Measurements from ENCODE around the gene FBXW5.

FBXW5 gene

DNA sequence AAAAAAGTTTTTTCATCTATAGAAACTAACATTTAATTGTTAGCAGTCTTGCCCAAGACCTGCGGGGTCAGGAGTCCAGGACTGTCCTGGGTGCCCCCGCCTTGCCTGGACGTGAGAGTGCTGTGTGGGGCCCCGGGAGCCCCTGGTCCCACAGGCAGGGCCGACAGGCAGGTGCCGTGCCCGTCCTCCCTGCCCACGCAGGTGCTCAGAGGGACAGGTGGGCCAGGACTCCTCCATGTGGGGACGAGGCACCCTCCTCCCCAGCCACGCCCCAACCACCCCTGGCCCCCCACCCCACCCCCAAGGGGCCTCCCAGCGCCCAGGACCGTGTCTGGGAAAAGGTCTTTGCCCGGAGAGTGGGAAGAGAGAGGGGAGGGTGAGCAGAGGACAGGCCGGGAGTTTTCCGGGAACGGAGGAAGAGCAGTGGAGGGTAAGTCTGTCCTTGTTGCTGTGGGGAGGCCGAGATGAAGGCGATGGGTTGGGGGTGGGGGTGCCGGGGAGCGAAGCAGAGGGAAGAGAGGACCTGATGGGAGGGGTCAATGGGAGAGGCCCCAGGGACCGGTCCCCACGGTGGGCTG lies 4.8 kb upstream of the FBXW5 start:
- no peak for DNase-seq (ENCODE audit: low spot score)

DNA sequence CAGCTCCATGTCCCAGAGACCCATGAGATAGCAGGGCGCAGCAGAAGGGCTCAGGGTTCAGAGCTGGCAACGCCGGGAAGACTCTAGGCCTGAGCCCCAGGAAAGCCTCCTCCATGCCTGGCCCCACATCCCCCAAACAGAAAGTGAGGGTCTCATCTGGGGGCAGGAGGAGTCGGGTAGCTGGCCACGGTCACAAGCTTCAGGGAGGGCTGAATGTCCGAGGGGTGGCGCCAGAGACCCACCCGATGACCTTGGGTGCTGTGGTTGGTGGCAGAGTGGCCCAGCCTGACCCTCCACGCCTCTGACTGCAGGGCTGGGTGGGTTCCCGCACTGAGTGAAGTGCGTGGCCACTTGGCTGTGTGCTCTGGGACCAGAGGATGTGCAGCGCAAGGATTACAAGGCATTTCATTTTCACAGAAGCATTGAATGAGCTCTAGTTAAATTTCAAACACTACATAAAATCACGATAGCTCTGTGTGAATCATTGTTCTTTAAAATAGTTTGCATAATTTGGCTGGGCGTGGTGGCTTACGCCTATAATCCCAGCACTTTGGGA lies 3.5 kb upstream of the FBXW5 start:
- DNase-seq (ENCODE audit: low spot score): no peak

DNA sequence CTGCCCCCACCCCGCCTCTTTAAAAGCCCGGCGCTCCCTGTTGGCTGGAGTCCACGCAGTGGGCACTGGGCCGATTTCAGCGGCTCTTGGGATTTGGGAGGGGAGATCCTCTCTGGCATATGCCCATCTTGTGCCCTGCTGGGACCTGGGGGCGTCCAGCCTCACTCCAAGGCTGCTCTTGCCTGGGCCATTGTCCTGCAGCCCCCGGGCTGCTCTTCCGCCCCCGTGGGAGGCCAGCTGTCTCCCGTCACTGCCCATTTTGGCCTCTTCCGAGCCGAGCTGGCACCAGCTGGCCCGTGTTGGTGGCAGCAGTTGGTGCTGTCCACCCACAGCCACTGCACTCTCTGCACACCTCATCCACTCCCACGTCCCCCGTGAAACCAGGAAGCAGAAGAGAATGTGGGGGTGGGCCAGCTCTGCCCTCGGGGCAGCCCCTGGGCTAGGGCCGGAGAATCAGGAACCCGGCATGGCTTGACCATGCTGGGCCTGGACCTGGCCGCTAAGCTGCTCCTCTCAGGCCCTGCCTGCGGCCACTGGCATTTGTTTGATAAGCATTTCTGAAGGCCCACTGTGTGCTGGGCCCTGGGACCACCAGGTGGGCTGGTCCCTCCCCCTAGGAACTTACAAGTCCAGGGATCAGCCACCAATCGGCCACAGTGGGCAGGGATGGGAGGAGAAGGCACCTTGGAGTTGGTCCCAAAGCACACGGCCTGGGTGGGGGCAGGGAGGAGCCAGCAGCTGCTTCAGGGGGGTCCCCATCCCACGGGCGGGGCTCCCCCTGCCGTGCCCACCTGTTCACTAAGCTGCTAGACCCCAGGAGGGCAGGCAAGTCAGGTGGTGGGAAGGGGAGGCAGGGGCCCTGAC lies 2.7 kb upstream of the FBXW5 start:
- DNase-seq (ENCODE audit: low spot score): no peak

DNA sequence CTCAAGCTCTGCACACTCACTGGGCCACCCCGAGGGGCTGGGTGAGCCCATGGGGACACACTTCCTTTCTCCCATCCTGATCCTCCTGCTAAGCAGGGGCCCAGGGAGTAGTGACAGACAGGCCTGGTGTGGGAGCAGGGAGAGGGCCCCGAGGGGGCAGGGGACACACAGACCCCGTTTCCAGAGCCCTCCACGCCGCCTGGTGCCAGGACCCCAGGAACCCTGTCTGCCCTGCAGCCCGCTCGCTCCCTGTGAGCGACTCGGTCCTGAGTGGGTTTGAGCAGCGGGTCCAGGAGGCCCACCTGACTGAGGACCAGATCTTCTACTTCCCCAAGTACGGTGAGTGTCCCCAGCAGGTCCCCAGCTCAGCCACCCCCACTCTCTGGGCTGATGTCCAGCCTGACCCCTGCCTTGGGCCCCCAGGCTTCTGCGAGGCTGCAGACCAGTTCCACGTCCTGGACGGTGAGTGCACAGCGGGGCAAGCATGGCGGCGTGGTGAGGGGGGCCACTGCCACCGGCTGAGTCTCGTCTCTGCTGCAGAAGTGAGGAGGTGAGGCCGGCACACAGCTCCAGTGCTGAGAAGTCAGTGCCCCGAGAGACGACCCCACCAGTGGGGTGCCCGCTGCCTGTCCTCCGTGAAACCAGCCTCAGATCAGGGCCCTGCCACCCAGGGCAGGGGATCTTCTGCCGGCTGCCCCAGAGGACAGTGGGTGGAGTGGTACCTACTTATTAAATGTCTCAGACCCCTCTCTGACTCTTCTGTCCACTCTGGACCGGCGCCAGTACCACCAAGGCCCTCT lies 1.9 kb upstream of the FBXW5 start:
- no peak for DNase-seq (ENCODE audit: low spot score)

DNA sequence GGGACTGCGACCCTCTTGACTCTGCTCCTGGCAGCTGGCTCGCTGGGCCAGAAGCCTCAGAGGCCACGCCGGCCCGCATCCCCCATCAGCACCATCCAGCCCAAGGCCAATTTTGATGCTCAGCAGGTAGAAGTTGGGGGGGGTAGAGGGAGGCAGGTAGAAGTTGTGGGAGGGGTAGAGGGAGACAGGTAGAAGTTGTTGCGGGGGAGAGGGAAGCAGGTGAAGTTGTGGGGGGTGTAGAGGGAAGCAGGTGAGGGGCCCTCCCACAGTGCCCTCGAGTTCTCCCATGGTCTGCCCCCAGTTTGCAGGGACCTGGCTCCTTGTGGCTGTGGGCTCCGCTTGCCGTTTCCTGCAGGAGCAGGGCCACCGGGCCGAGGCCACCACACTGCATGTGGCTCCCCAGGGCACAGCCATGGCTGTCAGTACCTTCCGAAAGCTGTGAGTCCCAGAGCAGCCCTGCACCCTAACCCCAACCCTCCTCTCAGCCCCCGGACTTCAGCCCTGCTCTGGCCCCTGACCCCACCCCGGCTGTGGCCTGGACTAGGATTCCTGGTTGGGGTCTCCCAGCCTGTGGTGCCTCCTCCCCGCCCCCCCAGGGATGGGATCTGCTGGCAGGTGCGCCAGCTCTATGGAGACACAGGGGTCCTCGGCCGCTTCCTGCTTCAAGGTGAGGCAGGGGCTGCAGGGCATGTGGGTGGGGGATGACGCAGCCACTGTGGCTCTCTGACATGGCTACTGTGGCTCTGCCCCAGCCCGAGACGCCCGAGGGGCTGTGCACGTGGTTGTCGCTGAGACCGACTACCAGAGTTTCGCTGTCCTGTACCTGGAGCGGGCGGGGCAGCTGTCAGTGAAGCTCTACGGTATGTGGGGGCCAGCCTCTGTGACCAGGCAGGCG lies 1.0 kb upstream of the FBXW5 start:
- DNase-seq (ENCODE audit: low spot score): no peak

DNA sequence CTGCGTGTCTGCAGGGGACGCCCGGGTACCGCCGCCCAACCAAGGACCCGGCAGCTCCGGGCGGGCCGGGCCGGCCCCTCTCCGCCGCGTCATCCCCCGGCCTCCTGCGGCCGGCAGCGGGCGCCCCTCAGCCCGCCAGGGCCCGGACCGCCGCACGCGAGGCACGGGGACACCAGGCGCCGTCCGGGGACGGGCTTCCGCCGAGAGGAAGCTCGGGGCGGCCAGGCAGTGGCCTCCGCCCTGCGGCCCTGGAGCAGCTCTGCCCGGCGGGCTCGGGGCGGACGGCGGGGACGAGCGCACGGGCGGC lies 373 bp downstream of the FBXW5 start:
- DNase-seq (ENCODE audit: low spot score): no peak

DNA sequence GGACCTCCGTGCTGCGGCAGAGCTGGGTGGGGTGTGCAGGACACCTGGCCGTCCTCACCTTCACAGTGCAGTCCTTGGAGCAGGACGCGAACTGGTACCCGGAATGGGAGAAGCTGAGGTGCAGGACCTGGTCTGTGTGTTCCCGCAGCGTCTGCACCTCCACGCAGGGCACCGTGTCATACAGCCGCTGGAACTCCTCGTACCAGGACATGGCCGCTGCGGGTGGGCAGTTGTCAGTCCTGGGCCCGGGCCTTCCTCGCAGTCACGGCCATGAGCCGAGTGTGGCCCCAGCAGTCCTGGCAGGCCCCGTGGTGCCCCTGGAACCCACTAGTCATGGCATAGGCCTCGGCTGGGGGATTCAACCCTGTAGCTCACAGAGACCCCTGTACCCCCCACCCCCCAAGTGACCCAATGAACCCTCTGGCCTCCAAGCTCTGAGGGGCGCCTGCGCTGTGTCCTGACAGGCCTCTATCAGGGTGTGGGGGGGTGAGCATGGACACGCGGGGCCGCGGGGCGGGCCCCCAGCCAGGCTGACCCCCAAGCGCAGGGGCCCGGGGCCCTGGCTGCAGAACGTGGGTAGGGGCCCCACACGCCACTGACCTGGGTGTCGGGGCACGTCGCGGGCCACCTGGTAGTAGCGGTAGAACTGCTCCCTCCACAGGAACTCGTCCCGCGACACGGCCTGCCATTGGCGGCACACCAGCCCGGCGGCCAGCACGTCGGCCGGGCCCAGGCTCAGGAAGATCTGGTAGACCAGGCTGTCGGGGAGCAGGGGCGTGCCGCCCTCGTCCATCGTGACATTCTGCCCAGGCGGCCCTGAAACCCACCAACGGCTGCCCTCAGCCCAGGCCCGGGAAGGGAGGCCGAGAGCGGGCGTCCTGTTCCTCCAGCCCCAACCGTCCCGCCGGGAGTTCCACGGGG lies 987 bp downstream of the FBXW5 start:
- peak; percentile 73 for DNase-seq (ENCODE audit: low spot score)

DNA sequence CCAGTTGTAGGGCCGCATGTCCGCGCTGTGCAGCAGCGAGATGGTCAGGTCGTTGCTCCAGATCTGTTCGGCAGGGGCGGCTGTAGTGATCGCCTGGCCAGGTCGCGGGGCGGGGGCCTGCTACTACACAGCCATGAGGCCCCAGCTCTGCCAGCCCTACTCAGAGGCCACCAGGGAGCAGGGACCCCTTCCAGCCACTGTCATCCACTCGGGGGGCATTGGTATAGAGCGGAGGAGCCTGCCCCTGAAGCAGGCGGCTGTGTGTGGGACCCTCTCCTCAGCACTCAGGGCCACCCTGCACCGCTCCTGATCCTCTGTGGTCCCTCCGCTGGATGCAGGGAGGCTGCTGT lies 1.7 kb downstream of the FBXW5 start:
- DNase-seq (ENCODE audit: low spot score): no peak

DNA sequence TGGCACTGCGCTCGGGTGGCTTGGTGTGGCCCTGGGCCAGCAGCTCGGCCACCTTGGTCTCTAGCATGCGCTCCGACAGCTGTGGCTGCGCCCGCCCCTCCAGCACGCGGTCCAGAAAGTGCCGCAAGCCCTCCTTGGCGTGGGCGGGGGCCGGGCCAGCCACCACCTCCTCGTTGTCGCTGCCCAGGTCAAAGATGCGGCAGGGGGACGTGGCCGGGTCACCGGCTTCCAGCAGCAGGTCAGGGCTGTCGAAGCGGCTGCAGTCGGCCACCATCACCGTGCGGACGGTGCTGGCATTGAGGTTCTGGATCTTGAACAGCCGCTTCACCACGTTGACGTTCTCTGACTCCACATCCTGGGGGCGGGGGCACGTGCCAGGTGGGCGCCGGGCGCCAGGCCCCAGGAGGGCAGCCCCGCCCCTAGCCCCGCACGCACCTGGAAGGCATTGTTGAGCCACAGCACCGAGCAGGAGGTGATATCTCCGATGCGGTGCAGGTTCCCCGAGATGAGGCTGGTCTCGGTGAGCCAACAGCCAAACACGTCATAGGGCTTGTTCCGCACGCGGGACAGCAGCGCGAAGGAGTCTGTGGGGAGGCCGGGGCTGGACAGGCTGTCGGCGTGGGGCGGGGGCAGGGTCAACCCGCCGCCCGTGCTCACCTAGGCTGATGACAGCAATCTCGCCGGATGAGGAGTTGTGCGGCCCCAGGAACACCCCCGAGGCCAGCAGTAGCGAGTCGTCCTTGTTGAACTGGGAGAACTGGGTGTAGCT lies 2.2 kb downstream of the FBXW5 start:
- DNase-seq (ENCODE audit: low spot score): no peak

DNA sequence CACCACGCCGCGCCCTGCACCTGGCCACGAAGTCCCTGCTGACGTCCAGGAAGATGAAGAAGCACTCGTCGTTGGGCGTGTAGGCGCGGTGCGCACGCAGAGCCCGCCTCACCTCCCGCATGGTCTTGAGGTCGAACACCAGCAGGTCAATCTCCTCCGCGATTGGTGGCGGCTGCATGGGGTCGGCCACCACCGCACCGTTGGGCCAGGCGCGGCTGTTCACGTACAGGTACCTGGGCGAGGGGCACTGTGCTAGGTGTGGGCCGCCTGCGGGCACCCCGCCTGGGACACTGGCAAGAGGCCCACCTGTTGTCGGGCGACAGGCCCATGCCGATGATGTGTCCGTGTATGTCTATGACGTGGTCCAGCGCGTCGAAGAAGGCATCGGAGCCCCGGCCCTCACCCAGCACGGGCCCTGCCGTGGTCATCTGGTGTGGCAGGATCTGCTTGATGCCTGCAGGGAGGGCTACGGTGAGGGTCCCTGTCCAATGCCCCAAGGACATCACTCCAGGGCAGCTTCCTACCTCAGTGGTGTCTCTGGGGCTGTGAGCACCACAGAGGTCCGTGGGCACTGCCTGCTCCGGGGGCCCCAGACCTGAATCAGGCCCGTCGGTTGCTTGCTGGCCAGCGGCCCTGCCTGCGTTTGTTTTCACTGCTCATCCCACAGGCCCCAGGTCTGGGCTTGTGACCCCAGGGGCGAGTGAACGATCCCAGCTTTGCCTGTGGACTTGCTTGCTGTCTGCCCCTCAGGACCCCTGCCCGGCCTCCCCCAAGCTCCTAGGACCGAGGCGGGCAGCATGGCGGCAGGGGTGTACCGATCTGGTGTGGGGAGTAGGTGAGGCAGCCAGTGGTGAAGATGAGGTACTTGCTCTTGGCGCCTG lies 3.1 kb downstream of the FBXW5 start:
- DNase-seq (ENCODE audit: low spot score): no peak

DNA sequence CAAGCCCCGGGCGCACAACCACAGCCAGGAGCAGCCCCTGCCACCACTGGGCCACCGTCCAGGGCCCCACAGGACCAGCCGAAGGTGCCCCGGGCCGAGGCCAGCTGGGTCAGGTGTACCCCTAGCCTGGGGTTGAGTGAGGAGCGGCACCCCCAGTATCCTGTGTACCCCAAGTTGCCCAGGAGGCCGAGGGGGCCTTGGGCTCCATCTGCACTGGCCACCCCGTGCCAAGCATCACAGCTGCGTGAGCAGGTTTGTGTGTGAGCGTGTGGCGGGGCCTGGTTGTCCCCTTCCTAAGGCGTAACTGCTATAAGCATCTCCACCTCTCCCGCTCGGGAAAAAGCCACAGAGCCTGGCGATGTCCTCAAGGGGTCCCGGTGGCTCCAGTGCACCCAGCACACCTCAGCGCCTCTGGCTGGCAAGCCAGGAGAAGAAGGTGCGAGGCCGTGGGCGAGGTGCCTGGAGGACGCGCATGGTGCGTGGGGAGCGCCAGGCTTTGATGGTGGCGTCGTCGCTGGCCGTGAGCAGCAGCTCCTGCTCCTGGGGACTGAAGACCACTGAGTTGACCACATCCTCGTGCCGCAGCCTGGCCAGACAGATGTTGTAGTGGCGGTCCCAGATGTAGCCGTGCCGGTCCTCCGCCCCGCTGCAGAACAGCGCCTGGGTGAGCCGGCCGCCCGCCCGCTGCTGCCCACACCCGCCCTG lies 3.9 kb downstream of the FBXW5 start:
- no peak for DNase-seq (ENCODE audit: low spot score)

DNA sequence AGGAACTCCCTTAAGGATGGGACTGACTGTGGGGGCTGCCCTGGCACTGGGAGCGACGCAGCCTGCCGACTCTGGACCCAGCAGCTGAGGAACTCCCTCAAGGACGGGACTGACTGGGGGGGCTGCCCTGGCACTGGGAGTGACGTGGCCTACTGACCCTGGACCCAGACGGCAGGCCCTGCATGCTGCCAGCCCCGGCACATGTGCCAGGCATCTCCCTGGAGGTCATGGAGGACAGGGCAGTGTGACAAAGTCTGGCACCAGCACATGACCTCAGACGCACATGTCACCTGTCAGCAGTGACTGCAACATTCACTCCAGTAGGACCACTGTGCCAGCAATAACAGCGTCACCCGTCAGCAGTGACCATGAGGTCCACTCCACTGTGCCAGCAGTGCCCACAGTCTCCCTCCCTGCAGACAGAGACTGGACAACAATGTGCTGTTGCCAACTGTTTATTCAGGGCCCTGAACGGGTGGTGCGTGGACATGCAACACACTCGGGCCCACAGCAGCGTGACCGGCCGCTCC lies 4.5 kb downstream of the FBXW5 start:
- no peak for DNase-seq (ENCODE audit: low spot score)

DNA sequence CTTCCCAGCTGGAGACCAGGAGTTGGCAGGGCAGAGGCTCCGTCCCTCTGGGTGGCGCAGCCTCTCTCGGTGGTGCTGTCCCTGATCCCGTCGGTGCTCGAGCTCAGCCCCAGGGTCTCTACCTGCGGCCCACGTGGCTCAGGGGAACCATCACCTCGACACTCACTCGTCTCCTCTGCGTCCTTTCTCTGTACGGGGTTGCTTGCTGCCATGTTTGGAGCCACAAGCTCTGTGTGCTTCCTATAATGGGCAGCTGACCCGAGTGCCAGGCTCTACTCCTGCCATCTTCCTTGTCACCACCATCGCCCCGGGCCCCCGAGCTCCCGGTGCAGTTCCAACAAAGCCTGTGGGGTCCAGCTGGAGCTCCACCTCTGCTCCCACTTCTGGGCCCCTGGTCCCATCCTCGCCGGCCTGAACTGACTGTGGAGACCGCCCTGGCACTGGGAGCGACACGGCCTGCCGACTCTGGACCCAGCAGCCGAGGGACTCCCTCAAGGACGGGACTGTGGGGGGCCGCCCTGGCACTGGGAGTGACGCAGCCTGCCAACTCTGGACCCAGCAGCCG lies 5.0 kb downstream of the FBXW5 start:
- DNase-seq (ENCODE audit: low spot score): no peak

DNA sequence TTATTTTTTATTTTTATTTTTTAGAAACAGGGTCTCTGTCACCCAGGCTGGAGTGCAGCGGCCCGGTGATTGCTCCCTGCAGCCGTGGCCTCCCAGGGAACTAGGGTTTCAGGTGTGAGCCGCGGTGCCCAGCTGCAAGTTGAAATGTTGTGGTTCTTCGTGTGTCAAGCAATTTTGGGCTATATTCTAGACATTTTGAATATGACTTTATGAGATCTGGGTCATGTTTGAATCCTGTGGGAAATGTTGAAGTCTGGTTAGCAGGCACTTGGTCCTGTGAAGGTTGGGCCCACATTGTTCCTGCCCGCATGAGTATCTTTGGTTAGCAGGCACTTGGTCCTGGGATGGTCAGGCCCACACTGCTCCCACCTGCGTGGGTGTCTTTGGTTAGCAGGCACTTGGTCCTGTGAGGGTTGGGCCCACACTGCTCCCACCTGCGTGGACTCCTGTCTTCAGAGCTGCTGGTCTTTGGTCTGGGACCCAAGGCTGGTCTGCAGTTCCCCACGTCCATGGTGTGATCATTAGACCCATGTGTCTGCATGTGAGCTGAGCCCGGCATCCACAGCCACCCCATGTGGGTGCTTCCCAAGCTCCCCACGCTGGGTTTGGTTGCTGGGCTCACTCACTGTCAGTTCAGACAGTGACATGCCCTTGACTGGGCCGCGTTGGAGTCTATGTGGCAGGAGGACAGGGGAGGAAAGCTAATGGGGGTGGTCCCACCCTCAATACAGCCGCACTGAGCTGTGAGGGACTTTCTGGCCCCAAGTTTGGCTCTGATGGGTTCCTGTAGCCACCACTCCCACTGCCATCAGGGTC lies 7.1 kb downstream of the FBXW5 start:
- no peak for DNase-seq (ENCODE audit: low spot score)

DNA sequence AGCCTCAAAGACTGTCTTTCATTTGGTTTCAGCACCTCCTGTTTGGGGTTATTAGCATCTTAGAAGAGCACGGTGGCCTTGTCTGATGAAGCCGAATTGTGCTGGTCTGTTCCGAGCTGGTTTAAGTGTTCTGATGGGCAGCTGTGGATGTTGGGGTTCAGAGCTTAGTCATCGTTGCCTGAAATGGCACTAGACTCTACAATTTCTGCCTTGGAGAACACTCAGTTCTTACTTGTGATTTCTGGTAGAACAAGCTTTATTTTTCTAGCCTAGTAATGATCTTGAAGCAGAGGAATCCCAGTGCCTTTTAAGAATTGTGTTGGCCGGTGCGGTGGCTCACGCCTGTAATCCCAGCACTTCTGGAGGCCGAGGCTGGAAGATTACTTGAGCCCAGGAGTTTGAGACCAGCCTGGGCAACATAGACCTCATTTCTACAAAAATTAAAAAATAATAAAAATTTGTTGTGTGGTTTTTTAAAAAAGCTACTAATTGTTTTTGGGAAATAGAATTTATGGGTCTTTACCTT lies 7.8 kb downstream of the FBXW5 start:
- no peak for DNase-seq (ENCODE audit: low spot score)

DNA sequence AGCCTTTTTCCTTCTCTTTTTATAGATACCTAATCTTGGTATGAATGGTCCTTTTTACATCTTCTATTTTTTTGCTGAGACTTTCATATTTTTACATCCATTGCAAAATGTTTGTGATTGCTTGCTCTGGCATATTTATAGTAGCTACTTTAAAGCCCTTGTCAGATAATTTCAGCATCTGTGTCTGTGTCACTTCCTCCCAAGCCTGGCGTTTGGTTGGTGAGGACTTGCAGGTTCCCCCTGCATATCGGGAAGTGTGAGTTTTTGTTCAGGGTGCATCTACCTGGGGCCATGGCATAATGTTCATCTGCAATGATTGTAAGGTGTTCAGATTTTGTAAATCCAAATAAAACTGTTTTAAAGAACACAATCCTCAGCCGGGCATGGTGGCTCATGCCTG lies 8.9 kb downstream of the FBXW5 start:
- no peak for DNase-seq (ENCODE audit: low spot score)

DNA sequence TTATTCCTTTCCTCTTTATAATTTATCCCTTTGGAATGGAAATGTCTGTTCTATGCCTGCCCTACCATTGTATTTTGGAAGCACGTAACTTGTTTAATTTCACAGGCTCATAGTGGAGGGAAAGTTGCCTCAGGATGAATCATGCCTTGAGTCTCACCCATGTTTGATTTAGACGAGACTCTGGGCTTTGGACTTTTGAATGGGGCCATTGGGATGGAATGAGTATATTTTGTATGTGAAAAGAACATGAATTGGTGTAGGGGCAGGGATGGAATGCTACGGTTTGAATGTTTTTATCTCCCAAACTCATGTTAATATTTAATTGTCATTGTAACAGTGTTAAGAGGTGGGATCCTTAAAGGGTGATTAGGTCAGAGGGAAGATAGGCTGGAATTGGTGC lies 10.3 kb downstream of the FBXW5 start:
- DNase-seq (ENCODE audit: low spot score): no peak

All from D341Med (cell line).